Transverse colon (tissue), 3 donors: ENCODE results near the gene C6orf62.

Experiments
- CTCF ChIP-seq, 5 experiments: fragments of 200-600 bp in 3 of 5; fragments of 450-650 bp in 2 of 5; sonication (generic) in 3 of 5; IDR thresholded peaks; 1 replicate in 2 of 5; 2 replicates in 3 of 5; pipeline ENCODE4 v1.5.1; 2016 to 2017; ENCODE audit warnings: antibody characterized with exemption in 5 of 5, inconsistent platforms in 3 of 5, mild to moderate bottlenecking in 2 of 5, moderate library complexity in 1 of 5
- EP300 ChIP-seq: sonication (generic); formaldehyde crosslinking; IDR thresholded peaks from one replicate; pipeline ENCODE4 v1.6.1; 2017; ENCODE audit warnings: antibody characterized with exemption, low read depth
- POLR2A ChIP-seq: fragments of 450-650 bp; IDR thresholded peaks from one replicate; pipeline ENCODE4 v1.6.1; 2016; ENCODE audit warnings: antibody characterized with exemption, mild to moderate bottlenecking, moderate library complexity

- TF ChIP-seq EP300 (no peak), CTCF (IDR thresholded peaks at IDR 0.05) (no peak), POLR2A (no peak)
These were observed 38.4 kb downstream of the C6orf62 start for GRCh38 chr6:24680582-24680981.
